ENCODE measurements around the gene SRMS.

The SRMS gene

GRCh38 chr20:63530788-63531160 lies 16.8 kb downstream of the SRMS start:
- DNase-seq (ENCODE audit: low spot score), result no peak
- TF ChIP-seq CTCF (IDR thresholded peaks at IDR 0.05; ENCODE audit: extremely low read depth, insufficient read depth, missing control alignments), result no peak
- in situ Hi-C loops (cut with MboI; ENCODE audit: low pct_unique_long_range_greater_than_20kb, low sequenced_read_pairs, unreplicated experiment), result no loop called here

GRCh38 chr20:63529861-63530787 lies 17.4 kb downstream of the SRMS start:
- DNase-seq (ENCODE audit: low spot score), result no peak
- in situ Hi-C loops (cut with MboI; ENCODE audit: low pct_unique_long_range_greater_than_20kb, low sequenced_read_pairs, unreplicated experiment), result no loop called here

GRCh38 chr20:63529180-63529860 lies 18.2 kb downstream of the SRMS start:
- in situ Hi-C loops (cut with MboI; ENCODE audit: low pct_unique_long_range_greater_than_20kb, low sequenced_read_pairs, unreplicated experiment), result no loop called here
- no peak for DNase-seq (ENCODE audit: low spot score)
- no peak for TF ChIP-seq CTCF (IDR thresholded peaks at IDR 0.05; ENCODE audit: extremely low read depth, insufficient read depth, missing control alignments)

More at GRCh38 chr20:63529861-63530787, 17.4 kb downstream of the SRMS start:
- no peak for TF ChIP-seq CTCF (IDR thresholded peaks at IDR 0.05; ENCODE audit: extremely low read depth, insufficient read depth, missing control alignments)

GRCh38 chr20:63527184-63527583 lies 20.4 kb downstream of the SRMS start:
- no peak for TF ChIP-seq CTCF (IDR thresholded peaks at IDR 0.05; ENCODE audit: extremely low read depth, insufficient read depth, missing control alignments)
- DNase-seq (ENCODE audit: low spot score), result no peak
- in situ Hi-C loops (cut with MboI; ENCODE audit: low pct_unique_long_range_greater_than_20kb, low sequenced_read_pairs, unreplicated experiment), result no loop called here

- no peak for TF ChIP-seq CTCF (IDR thresholded peaks at IDR 0.05; ENCODE audit: extremely low read depth, insufficient read depth, missing control alignments)
- in situ Hi-C loops (cut with MboI; ENCODE audit: low pct_unique_long_range_greater_than_20kb, low sequenced_read_pairs, unreplicated experiment), result no loop called here
- DNase-seq (ENCODE audit: low spot score), result no peak
Observed at GRCh38 chr20:63525971-63526370, 21.6 kb downstream of the SRMS start.

- in situ Hi-C loops (cut with MboI; ENCODE audit: low pct_unique_long_range_greater_than_20kb, low sequenced_read_pairs, unreplicated experiment), result no loop called here
- no peak for TF ChIP-seq CTCF (IDR thresholded peaks at IDR 0.05; ENCODE audit: extremely low read depth, insufficient read depth, missing control alignments)
- no peak for DNase-seq (ENCODE audit: low spot score)
Observed at GRCh38 chr20:63525185-63525584, 22.4 kb downstream of the SRMS start.

Measured in GM13977 (cell line).